Esophagus mucosa (tissue), 1 donor: ENCODE measurements around the gene BHLHE23. TPM values are rescaled to one million over a fixed set of nuclear protein-coding genes. Genes with fewer than 3 reads are reported as not detected.
A peak's percentile ranks its signal among the peaks of the same experiment; 100 is the strongest.

Source experiments
- ATAC-seq: fragments of 200-7000 bp; cut with Tn5 transposase; one replicate; pipeline ENCODE4 v1.9.1; 2020
- total RNA-seq: library from RNA; stranded (reverse); gene quantifications from one replicate; pipeline ENCODE4 v1.2.4, GENCODE V29; 2023
- donor health status: DM: yes; HTN: yes; CAD: no.

Gene BHLHE23
- total RNA-seq, 1 donor from 2014 or later = not detected

GRCh38 chr20:62987114-62987513 lies 19.6 kb downstream of the BHLHE23 start:
- ATAC-seq = no peak

- no peak for ATAC-seq
These were observed 20.4 kb downstream of the BHLHE23 start for GRCh38 chr20:62986257-62986800.

GRCh38 chr20:62985444-62985778 lies 21.4 kb downstream of the BHLHE23 start:
- ATAC-seq = no peak

- no peak for ATAC-seq
These were observed 21.9 kb downstream of the BHLHE23 start for GRCh38 chr20:62984666-62985443.

GRCh38 chr20:62983210-62983609 lies 23.6 kb downstream of the BHLHE23 start:
- no peak for ATAC-seq

- ATAC-seq = no peak
These were observed 24.4 kb downstream of the BHLHE23 start for GRCh38 chr20:62982124-62983075.

- ATAC-seq = no peak
These were observed 25.8 kb downstream of the BHLHE23 start for GRCh38 chr20:62980970-62981369.

- ATAC-seq = no peak
These were observed 26.3 kb downstream of the BHLHE23 start for GRCh38 chr20:62980380-62980960.

GRCh38 chr20:62979876-62980373 lies 26.8 kb downstream of the BHLHE23 start:
- no peak for ATAC-seq

GRCh38 chr20:62979310-62979709 lies 27.5 kb downstream of the BHLHE23 start:
- ATAC-seq = no peak

GRCh38 chr20:62978561-62978943 lies 28.2 kb downstream of the BHLHE23 start:
- ATAC-seq = no peak

GRCh38 chr20:62977613-62978560 lies 28.9 kb downstream of the BHLHE23 start:
- peak; percentile 42 for ATAC-seq

- ATAC-seq = no peak
These were observed 29.9 kb downstream of the BHLHE23 start for GRCh38 chr20:62976886-62977285.

- no peak for ATAC-seq
These were observed 30.8 kb downstream of the BHLHE23 start for GRCh38 chr20:62975812-62976508.

- ATAC-seq = no peak
These were observed 31.5 kb downstream of the BHLHE23 start for GRCh38 chr20:62975251-62975760.

GRCh38 chr20:62972845-62973745 lies 33.7 kb downstream of the BHLHE23 start:
- no peak for ATAC-seq

GRCh38 chr20:62971950-62972844 lies 34.6 kb downstream of the BHLHE23 start:
- ATAC-seq = peak; percentile 89

GRCh38 chr20:62971211-62971949 lies 35.4 kb downstream of the BHLHE23 start:
- ATAC-seq = no peak
